GDM1 (cell line): ENCODE results near the gene DAAM2.

Experiments used
- DNase-seq: peaks from one replicate; lab custom pipeline; 2025; lab: John Stamatoyannopoulos, UW

Gene DAAM2

DNA sequence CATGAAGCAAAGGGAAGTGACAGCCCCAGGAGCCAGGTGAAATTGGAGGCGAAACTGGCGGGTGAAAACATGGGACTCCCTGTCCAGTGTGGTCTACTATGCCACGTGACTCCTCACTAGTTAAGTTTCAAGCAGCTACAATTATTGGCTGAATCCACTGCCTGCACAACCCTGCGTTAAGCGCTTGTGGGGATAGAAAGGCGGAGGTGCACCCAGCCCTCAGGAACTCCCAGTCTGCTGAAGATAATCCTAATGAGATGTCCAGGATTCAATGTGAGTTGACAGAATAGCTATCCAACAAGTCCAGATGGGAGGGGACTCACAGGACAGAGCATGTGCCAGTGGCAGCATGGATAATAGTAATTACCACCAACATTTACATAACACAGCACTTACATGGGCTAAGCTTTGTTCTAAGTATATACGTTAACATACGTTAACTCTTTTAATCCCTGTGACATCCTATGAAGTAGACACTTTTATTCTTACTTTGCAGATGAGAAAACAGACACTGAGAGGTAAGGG lies 140.3 kb downstream of the DAAM2 start:
- no peak for DNase-seq

DNA sequence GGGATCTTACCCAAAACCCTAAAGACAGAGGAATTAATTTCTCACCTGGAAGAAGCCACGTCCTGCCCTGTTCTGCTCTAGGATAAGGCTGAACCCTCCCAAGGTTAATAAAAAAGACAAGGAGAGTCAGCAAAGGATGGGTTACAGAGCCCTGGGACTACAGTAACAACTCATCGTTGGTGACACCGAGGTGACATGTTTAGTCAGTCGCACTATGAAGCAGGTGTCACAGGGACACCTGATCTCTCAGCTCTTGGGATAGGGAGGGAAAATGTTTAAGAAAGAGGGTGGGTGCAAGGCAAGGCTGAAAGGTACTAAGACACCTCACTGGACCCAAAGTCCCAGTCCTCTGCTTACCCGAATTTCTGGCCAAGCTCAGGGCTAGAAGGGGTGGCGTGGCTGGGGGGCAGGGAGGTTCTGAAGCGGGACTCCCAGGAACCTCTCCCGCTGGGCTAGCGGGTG lies 141.5 kb downstream of the DAAM2 start:
- no peak for DNase-seq

- DNase-seq, result no peak
These were observed 142.1 kb downstream of the DAAM2 start, which contains the start of gene MOCS1 for GRCh38 chr6:39934131-39934757. TSS of gene MOCS1 (minus strand) at chr6:39934462. CDS start at chr6:39934417, 45 bp downstream.

- DNase-seq, result no peak
These were observed 143.1 kb downstream of the DAAM2 start for GRCh38 chr6:39935241-39935640.

GRCh38 chr6:39936857-39937256 lies 144.7 kb downstream of the DAAM2 start:
- DNase-seq, result no peak

- no peak for DNase-seq
These were observed 145.6 kb downstream of the DAAM2 start for GRCh38 chr6:39937686-39938333.

DNA sequence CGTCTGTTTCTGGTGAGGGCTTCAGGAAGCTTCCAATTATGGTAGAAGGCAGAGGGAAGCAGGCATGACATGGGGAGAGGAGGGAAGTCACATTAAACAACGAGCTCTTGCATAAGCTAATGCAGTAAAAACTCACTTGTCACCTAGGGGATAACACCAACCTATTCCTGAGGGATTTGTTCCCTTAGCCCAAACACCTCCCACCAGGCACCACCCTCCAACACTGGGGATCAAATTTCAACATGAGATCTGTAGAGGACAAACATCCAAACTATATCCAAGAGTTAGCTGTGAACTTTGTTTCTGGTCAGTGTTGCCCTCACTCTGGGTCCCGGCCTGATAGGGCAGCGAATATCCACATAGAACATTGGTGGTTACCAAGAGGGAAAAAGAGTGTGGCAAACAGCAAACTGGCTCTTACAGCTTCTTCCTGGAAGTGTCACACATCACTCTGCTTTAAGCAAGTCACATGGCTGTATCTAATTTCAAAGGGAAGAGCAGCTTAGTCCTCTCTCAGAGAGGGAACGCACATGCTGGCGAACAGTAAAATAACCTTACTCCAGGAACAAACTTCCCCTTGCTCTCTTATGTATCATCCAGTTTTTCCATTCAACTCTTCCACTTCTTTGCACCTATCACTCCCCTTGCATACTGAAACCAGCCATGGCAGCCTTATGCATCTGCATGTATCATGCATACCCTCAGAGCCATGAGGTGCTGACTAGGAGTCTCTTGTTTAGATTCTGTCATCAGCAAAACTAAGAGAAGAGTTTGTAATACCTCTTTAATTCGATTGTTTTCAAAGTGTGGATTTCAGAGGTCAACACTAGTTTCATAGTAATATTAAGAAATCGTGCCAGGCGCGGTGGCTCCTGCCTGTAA lies 146.8 kb downstream of the DAAM2 start:
- no peak for DNase-seq

GRCh38 chr6:39941138-39941537 lies 149.0 kb downstream of the DAAM2 start:
- no peak for DNase-seq

DNA sequence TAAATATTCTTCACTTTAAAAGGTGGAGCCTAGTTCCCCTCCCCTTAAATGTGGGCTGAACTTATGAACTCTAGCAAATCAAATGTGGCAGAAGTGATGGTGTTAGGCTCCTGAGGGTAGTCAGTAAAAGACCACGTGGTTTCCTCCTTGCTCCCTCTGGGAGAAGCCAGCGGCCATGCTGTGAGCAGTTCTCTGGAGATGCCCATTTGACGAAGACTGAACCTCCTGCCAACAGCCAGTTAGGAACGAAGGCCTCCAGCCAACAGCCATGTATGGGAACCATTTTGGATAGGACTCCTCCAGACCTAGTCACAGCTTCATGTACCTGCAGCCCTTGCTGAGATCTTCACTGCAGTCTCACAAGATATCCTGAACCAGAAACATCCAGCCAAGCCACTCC lies 149.6 kb downstream of the DAAM2 start:
- DNase-seq, result no peak

GRCh38 chr6:39942903-39943580 lies 150.9 kb downstream of the DAAM2 start:
- DNase-seq, result no peak

DNA sequence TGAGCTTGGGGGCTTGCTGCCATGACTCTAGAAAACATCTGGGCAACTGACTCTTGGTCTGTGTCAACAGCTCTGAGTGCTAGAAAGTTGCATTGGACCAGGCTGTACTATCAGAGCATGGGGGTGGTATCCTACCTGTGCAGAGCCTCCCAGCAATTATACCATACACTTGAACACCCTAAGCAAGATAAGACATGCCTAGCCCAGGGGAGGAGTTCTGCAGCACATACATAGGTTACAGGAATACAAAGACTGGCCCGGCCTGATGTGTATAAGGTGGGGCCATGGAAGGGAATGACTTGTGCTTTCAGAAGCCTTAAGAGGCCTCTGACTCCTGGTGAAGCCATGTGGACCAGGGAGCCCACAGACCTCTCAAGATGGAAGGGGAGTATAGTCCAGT lies 153.4 kb downstream of the DAAM2 start:
- DNase-seq, result no peak

DNA sequence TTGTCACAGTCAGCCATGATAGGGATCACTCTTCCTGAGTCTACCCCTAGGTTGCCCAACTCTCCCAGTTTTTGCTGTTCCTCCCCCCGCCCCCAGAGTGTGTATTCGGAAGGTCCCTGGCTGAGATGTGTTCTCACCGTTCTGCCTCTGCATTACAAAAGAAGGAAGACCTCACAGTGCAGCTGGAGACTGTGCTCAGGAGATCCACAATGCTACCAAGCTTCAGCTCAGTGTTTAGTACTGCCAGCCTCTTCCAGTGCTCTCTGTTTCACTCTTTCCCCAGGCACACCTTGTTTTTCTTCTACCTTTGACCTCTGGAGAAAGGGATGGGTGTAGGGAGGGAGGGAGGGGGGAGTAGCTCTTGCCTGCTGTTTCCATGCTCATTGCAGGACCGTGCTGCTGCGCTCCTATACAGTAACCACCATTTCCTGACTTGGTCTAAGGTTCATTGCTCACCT lies 155.5 kb downstream of the DAAM2 start:
- no peak for DNase-seq

GRCh38 chr6:39948199-39948791 lies 156.1 kb downstream of the DAAM2 start:
- DNase-seq, result no peak

- no peak for DNase-seq
These were observed 158.0 kb downstream of the DAAM2 start for GRCh38 chr6:39950125-39950720.

DNA sequence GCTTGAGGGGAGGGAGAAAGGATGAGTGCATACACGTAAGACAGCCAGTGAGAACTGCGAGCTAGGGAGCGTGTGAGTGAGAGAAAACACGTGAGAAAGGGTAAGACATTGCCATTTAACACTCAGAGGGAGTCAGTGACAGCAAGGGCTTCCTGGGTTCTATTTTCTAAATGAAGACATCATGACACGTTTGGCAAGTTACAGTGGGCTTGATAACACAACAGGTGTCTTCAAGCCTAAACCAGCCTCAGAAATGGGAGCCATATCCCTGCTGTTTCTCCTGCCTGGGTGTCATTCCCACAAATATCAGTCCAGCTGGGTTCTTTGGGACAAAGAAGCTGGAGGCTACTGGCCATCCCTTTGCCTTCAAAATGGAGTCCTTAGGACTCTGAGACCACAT lies 159.0 kb downstream of the DAAM2 start:
- no peak for DNase-seq

DNA sequence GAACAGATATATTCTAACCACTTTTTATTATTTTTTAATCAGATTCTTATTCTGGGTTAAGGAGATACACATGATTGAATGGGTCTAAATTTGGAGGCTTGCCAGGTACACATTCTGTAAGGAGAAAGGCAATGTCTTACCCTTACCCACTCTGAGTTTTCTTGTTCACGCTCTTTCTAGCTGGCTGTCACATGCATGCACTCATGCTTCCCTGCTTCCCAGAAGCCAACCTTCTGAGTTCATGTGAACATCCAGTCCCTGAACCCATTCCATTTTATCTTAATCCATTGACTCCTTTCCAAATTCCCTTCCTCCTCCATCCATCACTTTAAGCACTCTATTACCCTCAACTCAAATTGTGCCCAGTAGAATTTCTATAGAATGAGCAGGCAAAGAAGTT lies 159.5 kb downstream of the DAAM2 start:
- DNase-seq, result no peak

- no peak for DNase-seq
These were observed 160.0 kb downstream of the DAAM2 start for GRCh38 chr6:39952167-39952566.

- no peak for DNase-seq
These were observed 161.0 kb downstream of the DAAM2 start for GRCh38 chr6:39953076-39953618.
